ENCODE results near the gene OCSTAMP.
A peak's percentile ranks its signal among the peaks of the same experiment; 100 is the strongest.

Gene OCSTAMP

DNA sequence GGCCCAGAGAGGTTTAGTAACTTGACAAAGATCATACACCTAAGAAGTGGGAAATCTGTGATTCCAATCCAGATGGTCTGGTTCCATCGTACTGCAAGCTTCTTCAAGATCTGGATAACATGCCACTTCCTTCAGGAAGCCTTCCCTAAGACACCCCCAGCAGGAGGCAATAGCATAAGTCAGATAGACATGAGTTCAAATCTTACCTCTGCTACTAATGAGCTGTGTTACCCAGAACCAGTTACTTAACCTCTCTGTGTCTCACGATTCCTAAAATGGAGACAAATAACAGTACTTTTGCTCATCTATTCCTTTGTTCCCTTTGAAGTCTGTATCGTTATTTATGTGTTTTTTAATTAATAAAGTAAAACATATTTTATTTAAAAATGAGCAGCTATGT, 22.3 kb upstream of the OCSTAMP start:
- no peak for DNase-seq

DNA sequence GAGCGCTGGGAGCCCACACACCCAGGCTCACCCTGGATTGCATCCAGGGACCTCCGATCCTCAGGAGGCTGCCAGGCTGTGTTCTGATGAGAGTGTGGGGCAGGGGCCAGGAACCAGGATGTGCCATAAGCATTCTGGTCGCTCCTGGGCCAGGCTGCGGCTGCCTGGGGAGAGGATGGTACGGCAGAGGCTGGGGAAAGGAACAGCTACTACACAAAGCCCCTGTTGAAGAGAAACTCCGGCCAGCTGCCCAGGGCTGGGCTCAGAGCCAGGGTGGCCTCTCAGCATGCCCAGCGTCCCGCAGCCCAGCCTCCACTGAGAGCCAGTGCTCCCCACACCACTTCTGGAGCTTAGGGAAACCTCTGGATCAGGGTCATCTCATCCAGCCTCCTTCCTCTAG, 21.7 kb upstream of the OCSTAMP start:
- no peak for DNase-seq

DNA sequence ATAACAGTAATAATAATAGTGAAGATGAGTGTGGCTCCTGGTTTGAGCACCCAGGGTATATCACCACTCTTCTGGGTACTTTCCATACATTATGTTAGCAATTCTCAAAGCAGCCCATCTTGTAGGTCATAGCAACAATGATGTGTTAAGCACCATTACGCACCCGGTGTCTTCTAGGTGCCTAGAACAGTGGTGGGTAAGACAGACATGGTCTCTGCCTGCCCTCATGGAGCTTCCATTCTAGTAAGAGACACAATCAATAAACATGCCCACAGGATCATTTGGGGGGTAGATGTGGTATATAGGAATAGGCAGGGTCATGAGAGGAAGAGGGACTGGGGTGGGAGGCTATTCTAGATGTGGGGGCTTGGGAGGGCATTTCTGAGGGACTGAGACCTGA, 21.0 kb upstream of the OCSTAMP start:
- DNase-seq, result no peak

- no peak for DNase-seq
Observed at GRCh38 chr20:46570956-46571355, 20.5 kb upstream of the OCSTAMP start.

DNA sequence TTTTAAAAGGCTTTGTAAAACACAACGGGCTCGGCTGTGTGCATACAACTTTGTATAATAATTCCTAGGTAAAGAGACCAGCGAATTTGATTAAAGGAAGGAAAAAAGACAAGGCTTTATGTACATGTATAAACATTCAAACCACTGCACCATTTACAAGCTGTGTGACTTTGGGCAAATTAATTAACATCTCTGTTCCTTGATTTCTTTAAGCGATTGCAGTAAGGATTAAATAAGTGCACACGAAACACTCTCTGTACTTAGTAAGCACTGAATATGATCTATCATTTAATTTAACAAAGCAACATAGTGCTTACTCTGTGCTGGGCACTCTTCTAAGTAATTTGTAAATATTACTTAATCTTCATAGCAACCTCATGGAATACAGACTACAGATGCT, 19.5 kb upstream of the OCSTAMP start:
- DNase-seq, result no peak

DNA sequence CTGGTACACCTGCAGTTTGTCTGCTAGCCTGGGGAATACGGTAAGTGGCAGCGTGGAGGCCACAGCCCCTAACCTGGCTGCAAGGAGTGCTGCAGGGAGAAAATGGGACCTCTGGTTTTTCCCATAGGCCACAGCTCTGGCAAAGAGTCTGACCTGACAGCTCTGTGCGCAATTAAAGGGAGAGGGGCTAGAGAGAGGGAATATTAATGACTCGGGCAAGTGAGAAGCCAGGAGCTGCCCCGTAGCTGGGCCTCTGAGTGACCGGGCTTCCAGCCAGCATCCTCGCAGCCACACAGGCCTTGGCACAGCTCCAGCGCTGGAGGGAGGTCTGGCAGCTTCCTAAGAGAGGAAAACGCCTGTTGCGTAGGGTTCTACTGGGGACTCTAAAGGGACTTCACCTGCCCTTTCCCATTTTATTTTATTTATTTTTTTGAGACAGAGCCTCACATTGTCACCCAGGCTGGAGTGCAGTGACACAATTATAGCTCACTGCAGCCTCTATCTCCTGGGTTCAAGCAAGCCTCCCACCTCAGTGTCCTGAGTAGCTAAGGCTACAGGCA, 18.2 kb upstream of the OCSTAMP start:
- no peak for DNase-seq

DNA sequence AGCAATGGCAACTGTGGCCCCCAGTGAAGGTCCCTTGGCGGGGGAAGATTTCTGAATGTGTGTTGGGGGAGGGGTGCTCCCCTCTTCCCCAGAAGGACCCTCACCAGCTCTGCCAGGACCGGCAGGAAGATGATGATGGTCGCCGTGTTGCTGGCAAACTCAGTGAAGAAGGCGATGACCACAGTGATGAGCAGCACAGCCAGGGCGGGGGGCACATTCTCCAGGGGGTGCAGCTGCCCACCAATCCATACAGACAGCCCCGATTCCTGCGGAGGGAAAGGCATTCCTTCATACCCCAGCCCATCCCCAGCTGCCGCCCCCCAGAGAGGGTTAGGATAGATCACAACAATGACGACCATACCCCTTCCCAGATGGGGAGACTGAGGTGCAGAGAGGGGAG, 15.7 kb upstream of the OCSTAMP start:
- no peak for DNase-seq

DNA sequence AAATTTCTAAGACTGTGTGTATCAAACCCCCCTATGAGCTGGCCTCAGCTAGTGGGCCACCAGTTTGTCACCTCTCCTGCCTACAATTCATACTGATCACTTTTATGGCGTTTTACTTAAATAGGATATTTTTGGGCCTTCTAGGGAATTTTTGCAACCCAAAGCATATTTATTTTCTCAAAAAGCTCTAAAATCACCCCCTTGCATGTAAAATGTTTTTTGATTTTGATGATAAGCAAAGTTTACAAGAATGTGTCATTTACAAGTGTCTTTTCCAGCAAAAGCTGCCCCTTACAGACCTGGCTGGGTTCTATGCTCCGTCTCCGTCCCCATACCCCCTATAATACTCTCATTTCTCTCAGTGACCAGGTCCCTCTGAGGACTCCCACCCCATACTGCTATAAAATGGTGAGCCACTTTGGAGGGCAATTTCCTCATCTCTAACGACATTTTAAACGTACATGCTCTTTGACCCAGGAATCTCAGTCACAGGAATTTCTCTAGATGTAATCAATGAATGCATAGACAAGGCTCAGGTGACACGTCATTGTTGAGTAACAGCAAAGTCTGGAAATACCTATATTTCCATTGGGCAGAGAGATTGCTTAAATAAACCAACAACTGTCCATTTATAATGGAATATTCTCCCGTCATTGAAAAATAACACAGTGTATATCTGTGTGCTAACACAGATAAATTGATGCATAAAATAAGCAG, 13.9 kb upstream of the OCSTAMP start:
- no peak for DNase-seq

- no peak for DNase-seq
Observed at GRCh38 chr20:46563860-46564221, 13.4 kb upstream of the OCSTAMP start.

- DNase-seq, result no peak
Observed at GRCh38 chr20:46563170-46563859, 12.9 kb upstream of the OCSTAMP start.

GRCh38 chr20:46562373-46563169, 12.1 kb upstream of the OCSTAMP start:
- DNase-seq, result peak; percentile 64

DNA sequence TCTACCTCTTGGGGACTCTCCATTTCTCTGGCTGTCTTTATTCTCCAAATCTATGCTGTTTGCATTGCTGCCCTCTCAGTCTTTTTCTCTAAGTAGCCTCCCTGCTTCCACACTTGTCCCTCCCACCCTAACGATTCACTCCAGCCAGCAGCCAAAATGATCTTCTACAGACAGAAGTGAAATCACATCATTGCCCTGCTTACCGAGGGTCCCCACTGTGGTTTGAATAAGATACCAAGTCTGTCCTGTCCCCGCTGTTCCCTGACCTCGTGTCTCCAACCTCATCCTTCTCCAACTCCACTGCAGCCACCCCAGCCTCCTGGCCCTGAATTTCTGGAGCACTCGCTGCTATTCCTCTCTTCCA, 11.5 kb upstream of the OCSTAMP start:
- no peak for DNase-seq

DNA sequence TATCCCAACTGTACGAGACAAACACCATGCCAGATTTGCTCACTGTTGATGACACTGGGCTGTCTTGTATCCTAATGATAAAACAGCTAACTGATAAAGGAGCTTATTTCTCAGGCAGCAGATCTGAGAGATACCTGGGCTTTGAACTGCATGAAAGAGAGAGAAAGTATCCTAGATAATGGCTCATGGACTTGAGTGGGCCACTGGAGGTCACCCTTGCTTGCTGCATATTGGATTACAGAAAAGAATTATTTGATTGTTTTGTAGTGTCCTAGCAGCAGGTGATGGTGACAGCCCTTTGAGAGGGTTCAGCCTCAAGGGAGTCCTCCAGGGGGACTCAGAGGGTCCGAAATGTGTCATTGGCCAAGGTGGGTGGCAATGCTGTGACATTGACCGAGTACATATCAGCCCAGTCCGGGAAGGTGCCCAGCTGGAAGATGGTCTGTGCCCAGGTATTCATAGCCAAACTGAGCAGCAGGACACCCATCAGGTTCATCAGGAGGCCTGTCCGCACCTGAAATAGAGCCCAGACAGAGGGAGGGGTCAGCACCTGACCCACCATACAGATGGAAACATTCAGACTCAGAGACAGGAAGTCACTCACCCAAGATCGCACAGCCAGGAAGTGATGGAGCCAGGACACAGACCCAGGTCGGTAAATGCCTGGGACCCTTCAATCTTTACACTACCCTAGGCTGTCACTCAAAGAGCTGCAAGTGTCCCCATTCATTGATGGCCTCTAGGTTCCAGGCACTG, 9.4 kb upstream of the OCSTAMP start:
- no peak for DNase-seq

GRCh38 chr20:46559001-46559400, 8.5 kb upstream of the OCSTAMP start:
- no peak for DNase-seq

- peak; percentile 91 for DNase-seq
Observed at GRCh38 chr20:46558511-46558959, 8.1 kb upstream of the OCSTAMP start.

GRCh38 chr20:46557231-46557956, 6.9 kb upstream of the OCSTAMP start:
- peak; percentile 61 for DNase-seq

DNA sequence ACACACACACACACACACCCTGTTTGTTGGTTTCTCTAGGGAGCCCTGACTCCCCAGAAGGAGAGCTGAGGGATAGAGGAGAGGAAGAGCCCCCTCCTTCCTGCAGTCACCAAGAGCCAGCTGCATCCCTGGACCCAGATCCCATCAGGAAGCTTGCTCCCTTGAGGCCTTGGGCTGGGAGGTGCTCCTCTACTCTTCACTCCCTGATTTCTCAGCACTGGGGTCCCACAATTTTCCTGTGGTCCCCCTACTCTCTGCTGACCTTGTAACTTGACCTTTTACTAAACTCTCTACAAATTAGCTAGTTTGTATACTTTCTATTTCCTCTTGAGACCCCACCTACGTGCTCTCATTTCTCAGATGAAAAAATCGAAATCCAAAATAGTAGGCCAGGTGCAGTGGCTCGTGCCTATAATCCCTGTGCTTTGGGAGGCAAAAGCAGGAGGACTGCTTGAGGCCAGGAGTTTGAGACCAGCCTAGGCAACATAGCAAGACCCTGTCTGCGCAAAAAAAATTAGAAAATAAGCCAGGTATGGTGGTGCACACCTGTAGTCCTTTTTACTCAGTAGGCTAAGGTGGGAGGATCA, 5.0 kb upstream of the OCSTAMP start:
- no peak for DNase-seq

DNA sequence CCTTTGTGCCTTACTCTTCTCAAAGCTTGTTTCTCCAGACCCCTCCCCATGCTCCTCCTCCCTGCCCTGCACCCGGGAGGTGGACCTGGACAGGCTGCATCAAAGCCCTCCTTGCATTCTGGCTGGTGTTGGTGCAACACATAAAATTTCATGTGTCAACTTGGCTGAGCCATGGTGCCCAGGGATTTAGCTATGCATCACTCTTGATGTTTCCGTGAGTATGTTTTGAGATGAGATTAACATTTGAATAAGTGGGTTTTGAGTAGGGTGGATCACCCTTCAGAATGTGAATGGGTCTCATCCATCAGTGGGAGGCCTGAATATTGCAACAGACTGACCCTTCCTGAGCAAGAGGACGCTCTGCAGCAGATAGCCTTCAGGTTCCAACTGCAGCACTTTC, 4.4 kb upstream of the OCSTAMP start:
- no peak for DNase-seq

DNA sequence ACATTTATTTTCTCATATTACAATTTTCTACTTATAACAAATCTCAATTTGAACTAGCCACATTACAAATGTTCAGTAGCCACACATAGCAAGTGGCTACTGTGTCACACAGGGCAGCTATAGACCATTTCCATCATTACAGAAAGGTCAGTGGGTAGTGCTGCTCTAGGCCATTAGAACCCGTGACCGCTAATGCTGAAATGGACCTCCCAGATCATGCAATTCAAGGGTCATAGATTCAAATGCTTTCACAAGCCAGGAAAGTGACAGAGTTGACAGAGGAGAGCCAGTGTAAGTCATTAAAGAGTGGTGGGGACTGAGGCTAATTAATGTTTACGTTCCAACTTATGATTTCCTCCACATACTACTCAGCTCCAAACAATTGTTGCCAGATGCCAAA, 3.5 kb upstream of the OCSTAMP start:
- no peak for DNase-seq

DNA sequence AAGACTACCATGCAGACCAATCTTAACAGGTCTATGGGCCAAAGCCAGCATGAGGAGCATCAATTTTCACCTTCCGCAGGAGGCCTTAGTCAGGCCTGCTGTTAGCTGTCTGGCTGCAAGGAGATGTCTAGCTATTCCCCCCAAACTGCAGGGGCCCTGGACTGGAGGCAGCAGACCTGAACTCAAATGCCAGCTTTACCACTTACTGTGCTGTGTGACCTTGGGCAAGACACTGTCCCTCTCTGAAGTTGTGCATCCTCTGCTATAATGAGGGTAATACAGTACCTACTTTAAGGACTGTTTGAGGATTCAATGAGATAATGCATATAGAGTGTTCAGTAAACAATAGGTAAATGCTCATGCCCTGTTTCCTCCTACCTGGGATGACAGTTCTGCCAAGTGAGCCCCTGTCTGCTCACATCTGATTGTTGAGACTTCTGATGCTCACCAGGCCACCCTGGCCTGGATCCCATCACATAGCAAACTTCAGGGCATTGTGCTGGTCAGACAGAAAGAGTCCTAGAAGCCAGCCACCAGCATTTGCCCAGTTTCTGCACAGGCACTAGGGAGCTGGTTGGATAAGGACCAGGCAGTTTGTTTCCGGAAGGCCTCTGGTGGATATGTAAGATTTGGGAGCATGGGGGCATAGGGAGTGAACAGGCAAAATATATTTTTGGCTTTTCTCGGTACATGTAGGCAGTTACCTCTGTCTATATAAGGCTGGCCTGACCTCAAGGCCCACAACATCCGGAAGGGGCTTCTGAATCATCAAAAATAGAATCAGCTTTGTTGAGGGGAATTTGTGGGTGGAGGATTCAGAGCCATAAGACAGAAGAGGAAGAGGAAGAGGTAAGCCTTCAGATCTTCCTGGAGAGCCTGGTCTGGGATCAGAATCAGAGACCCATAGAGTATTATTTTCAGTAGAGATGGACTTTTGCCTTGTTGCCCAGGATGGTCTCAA, 2.3 kb upstream of the OCSTAMP start:
- DNase-seq, result no peak

Data from kidney glomerular epithelial cell (primary cell).